Ovary (tissue), 3 donors: ENCODE data around the gene SPACA9.

Experiments
- EP300 ChIP-seq: sonication (generic); formaldehyde crosslinking; IDR thresholded peaks from one replicate; pipeline ENCODE4 v1.6.1; 2017; ENCODE audit warnings: antibody characterized with exemption
- POLR2A ChIP-seq: fragments of 450-650 bp; IDR thresholded peaks from one replicate; pipeline ENCODE4 v1.6.1; 2017; ENCODE audit warnings: antibody characterized with exemption, mild to moderate bottlenecking, moderate library complexity
- TF ChIP-seq, protein P1 (sequence below), 3 donors: fragments of 450-650 bp in 2 of 3; fragments of 200-600 bp in 1 of 3; IDR thresholded peaks; one replicate each; pipeline versions ENCODE4 v1.5.1 to v1.8.0; 2016 to 2022; ENCODE audit warnings: antibody characterized with exemption in 3 of 3, mild to moderate bottlenecking in 1 of 3
- donor health status: DM: no; HTN: no; CAD: no.

- TF ChIP-seq, protein P1, sequence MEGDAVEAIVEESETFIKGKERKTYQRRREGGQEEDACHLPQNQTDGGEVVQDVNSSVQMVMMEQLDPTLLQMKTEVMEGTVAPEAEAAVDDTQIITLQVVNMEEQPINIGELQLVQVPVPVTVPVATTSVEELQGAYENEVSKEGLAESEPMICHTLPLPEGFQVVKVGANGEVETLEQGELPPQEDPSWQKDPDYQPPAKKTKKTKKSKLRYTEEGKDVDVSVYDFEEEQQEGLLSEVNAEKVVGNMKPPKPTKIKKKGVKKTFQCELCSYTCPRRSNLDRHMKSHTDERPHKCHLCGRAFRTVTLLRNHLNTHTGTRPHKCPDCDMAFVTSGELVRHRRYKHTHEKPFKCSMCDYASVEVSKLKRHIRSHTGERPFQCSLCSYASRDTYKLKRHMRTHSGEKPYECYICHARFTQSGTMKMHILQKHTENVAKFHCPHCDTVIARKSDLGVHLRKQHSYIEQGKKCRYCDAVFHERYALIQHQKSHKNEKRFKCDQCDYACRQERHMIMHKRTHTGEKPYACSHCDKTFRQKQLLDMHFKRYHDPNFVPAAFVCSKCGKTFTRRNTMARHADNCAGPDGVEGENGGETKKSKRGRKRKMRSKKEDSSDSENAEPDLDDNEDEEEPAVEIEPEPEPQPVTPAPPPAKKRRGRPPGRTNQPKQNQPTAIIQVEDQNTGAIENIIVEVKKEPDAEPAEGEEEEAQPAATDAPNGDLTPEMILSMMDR (IDR thresholded peaks at IDR 0.05): no peak
- TF ChIP-seq EP300: no peak
- TF ChIP-seq POLR2A: no peak
Measured at GRCh38 chr9:132857616-132858342, 20.9 kb upstream of the SPACA9 start.
